HG02571 (cell line): ENCODE results near the gene GUCY2C.

ENCODE experiments used
- ATAC-seq: cut with Tn5 transposase; IDR thresholded peaks from one replicate; pipeline ENCODE4 v1.9.1; 2021; ENCODE audit warnings: mild to moderate bottlenecking, moderate library complexity; ENCODE audit not compliant: unreplicated experiment

Gene GUCY2C

GRCh38 chr12:14575585-14575984 is 120.8 kb downstream of the GUCY2C start:
- ATAC-seq: no peak

GRCh38 chr12:14573118-14573517 is 123.3 kb downstream of the GUCY2C start:
- no peak for ATAC-seq

- no peak for ATAC-seq
These were observed 124.0 kb downstream of the GUCY2C start for GRCh38 chr12:14572401-14572800.

- ATAC-seq: no peak
These were observed 124.6 kb downstream of the GUCY2C start for GRCh38 chr12:14571779-14572178.

- no peak for ATAC-seq
These were observed 126.2 kb downstream of the GUCY2C start for GRCh38 chr12:14570231-14570630.

- no peak for ATAC-seq
These were observed 128.8 kb downstream of the GUCY2C start, which contains the start of gene PLBD1 for GRCh38 chr12:14567351-14568162. TSS of gene PLBD1 (minus strand) at chr12:14567883. CDS start at chr12:14567696, 187 bp downstream.

- ATAC-seq: no peak
These were observed 132.0 kb downstream of the GUCY2C start for GRCh38 chr12:14564336-14564959.

GRCh38 chr12:14563046-14563445 is 133.4 kb downstream of the GUCY2C start:
- no peak for ATAC-seq
